ENCODE results near the gene RFT1.

DNA sequence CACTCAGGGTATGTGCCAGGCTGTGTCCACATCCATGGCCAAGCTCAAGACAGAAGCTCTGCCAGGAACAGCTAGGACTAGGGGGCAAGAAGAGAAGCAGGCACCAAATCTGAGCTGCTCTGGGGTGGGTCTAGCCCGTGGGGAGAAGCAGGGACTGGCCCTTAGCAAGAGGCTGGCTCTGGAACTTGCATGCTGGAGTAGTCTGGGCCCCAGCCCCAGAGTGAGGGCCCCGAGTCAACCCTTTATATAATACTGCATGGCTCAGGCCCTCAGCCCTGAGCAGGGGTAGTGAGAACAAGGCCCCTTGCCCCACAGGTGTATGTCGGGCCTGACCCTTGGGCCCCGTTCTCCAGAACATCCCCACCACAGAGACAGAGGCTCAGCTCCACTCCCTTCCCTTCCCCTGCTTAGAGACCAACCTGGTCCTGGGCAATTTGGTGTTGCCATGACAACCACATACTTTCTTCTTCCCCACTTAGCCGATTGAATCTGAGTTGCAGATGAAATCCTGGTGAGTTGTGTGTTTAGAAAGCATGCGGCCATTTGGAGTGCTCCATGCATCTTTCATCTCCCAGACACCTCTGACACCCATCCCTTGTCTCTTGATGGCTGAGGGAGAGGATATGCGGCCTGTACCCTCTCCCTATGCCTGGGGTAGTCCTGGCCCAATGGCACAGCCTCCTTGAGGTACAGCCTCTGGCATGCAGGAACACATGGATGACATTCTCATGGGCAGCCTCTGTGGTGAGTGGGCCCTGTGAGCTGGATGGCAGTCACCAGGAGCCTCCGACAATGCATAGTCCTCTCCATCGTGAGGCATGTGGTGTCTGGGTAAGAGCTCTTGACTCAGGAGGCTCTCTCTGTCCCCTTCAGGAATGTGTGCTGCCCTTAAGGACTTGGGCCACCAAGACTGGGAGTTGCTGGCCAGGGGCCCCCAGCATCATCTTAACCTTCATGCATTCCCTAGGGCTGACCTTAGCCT, 55.2 kb downstream of the RFT1 start:
- TF ChIP-seq, protein P1, sequence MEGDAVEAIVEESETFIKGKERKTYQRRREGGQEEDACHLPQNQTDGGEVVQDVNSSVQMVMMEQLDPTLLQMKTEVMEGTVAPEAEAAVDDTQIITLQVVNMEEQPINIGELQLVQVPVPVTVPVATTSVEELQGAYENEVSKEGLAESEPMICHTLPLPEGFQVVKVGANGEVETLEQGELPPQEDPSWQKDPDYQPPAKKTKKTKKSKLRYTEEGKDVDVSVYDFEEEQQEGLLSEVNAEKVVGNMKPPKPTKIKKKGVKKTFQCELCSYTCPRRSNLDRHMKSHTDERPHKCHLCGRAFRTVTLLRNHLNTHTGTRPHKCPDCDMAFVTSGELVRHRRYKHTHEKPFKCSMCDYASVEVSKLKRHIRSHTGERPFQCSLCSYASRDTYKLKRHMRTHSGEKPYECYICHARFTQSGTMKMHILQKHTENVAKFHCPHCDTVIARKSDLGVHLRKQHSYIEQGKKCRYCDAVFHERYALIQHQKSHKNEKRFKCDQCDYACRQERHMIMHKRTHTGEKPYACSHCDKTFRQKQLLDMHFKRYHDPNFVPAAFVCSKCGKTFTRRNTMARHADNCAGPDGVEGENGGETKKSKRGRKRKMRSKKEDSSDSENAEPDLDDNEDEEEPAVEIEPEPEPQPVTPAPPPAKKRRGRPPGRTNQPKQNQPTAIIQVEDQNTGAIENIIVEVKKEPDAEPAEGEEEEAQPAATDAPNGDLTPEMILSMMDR (IDR thresholded peaks at IDR 0.05): no peak
- no peak for TF ChIP-seq POLR2A (IDR thresholded peaks at IDR 0.05)
